PC-9 (cell line): ENCODE data around the gene ZNF420.

Source experiments
- EZH2 ChIP-seq: fragments of 200-600 bp; sonication (generic); IDR thresholded peaks from 2 replicates; pipeline ENCODE4 v1.8.0; 2017; ENCODE audit warnings: antibody characterized with exemption, low read depth
- TF ChIP-seq, protein P1 (sequence below): fragments of 200-600 bp; sonication (generic); conservative IDR thresholded peaks from 2 replicates; pipeline ENCODE4 v1.6.1; 2017; ENCODE audit warnings: mixed run types, antibody characterized with exemption, mild to moderate bottlenecking, moderate library complexity

DNA sequence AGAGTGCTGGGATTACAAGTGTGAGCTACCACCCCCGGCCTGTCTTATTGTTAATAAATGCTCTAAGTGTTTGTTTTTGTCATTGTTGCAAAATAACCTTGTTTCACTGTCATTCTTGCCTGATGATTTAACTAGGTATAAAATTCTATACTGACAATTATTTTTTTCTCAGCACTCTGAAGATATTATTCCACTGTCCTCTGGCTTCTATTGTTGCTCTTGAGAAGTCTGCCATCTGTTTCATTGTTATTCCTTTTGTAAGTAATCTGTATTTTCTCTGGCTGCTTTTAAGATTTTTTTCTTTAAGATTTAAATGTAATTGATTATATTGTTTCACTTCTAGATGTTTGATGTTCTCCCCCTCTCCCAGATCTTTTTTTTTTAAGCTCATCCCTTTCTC is 17.6 kb downstream of the ZNF420 start:
- TF ChIP-seq, protein P1, sequence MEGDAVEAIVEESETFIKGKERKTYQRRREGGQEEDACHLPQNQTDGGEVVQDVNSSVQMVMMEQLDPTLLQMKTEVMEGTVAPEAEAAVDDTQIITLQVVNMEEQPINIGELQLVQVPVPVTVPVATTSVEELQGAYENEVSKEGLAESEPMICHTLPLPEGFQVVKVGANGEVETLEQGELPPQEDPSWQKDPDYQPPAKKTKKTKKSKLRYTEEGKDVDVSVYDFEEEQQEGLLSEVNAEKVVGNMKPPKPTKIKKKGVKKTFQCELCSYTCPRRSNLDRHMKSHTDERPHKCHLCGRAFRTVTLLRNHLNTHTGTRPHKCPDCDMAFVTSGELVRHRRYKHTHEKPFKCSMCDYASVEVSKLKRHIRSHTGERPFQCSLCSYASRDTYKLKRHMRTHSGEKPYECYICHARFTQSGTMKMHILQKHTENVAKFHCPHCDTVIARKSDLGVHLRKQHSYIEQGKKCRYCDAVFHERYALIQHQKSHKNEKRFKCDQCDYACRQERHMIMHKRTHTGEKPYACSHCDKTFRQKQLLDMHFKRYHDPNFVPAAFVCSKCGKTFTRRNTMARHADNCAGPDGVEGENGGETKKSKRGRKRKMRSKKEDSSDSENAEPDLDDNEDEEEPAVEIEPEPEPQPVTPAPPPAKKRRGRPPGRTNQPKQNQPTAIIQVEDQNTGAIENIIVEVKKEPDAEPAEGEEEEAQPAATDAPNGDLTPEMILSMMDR, result no peak
- no peak for TF ChIP-seq EZH2
